GM10847 (cell line): ENCODE results near the gene YIF1B.

Experiments used
- POLR2A ChIP-seq: IDR thresholded peaks from 2 replicates; pipeline ENCODE4 v1.6.1; 2011; ENCODE audit not compliant: insufficient read length; ENCODE audit errors: extremely low read depth

Gene YIF1B

GRCh38 chr19:38340927-38341326, 25.2 kb upstream of the YIF1B start:
- no peak for TF ChIP-seq POLR2A

DNA sequence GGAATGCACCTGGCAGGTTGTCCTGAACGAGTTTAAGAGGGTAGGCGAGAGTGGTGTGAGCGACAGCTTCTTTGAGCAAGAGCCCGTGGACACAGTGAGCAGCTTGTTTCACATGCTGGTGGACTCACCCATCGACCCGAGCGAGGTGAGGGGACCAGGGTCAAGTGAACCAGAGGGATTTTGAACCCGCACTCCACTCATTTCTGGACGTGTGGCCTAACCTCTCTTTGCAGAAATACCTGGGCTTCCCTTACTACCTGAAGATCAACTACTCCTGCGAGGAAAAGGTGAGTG, 21.6 kb upstream of the YIF1B start:
- TF ChIP-seq POLR2A, result no peak

GRCh38 chr19:38336638-38337359, 21.1 kb upstream of the YIF1B start:
- TF ChIP-seq POLR2A, result peak; percentile 11

- TF ChIP-seq POLR2A, result peak; percentile 30
Observed at GRCh38 chr19:38335949-38336637, 20.3 kb upstream of the YIF1B start.

- TF ChIP-seq POLR2A, result no peak
Observed at GRCh38 chr19:38333245-38333644, 17.5 kb upstream of the YIF1B start.

DNA sequence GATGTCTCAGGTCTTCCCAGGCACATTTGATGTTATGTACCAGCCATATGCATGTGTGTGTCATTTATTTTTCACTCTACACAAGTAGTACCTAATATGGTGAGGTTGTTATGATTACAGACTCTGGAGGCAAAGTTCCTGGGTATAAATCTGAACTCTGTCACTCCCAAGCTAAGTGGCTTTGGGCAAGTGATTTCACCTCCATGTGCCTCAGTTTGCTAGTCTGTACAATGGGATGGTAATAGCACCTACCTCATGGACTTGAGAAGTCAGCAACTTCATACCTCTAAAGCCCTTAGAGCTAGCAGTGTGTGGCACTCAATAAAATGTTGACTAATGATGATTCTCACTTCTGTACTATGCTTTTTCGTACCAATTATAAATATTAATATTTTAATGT, 16.0 kb upstream of the YIF1B start:
- no peak for TF ChIP-seq POLR2A

- no peak for TF ChIP-seq POLR2A
Observed at GRCh38 chr19:38329651-38330050, 13.9 kb upstream of the YIF1B start.

DNA sequence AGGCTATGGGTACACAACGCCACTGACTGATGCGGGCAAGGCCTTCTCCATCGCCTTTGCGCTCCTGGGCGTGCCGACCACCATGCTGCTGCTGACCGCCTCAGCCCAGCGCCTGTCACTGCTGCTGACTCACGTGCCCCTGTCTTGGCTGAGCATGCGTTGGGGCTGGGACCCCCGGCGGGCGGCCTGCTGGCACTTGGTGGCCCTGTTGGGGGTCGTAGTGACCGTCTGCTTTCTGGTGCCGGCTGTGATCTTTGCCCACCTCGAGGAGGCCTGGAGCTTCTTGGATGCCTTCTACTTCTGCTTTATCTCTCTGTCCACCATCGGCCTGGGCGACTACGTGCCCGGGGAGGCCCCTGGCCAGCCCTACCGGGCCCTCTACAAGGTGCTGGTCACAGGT, 10.8 kb upstream of the YIF1B start:
- no peak for TF ChIP-seq POLR2A

DNA sequence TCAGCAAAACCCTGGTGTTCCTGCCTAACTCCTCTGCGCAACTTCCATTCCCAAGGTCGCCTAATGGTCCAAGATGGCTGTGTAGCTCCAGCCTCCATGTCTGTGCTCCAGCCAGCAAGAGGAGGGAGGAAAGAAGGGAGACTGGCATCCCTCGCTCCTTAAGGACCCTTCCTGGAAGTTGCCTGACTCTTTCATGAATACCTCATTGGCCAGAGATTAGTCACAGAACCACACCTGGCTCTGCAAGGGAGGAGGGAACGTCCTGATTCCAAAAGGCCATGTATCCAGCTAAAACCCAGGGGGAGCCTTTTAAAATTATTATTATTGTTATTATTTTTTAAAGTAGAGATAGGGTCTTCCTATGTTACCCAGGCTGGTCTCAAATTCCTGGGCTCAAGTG, 8.7 kb upstream of the YIF1B start:
- TF ChIP-seq POLR2A, result no peak

GRCh38 chr19:38323291-38323690, 7.5 kb upstream of the YIF1B start:
- no peak for TF ChIP-seq POLR2A

DNA sequence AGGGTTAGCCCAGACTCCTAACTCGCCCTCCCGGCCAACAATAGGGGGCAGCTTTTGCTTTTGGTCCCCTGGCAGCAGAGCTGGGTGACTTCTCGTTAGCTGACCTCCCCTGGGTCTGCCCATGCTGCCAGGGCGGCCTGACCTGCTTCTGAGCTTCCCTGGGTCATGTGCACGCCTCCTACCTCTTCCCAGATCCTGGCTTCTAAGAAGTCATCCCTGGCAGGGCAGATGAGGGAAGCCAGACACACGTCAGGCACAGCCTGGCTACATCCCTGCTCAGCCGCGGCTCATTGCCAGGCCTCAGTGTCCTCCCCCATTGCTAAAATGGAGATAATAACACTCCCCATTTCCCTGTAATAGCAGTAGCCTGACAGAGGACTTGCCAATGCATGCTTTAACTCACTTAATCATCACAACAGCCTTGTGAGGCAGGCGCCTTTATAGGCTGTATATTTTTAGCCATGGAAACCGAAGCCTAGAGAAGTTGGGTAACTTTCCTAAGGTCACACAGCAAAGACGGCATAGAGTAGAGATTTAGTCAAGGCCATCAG, 6.0 kb upstream of the YIF1B start:
- TF ChIP-seq POLR2A, result no peak

- TF ChIP-seq POLR2A, result no peak
Observed at GRCh38 chr19:38320969-38321339, 5.2 kb upstream of the YIF1B start.

DNA sequence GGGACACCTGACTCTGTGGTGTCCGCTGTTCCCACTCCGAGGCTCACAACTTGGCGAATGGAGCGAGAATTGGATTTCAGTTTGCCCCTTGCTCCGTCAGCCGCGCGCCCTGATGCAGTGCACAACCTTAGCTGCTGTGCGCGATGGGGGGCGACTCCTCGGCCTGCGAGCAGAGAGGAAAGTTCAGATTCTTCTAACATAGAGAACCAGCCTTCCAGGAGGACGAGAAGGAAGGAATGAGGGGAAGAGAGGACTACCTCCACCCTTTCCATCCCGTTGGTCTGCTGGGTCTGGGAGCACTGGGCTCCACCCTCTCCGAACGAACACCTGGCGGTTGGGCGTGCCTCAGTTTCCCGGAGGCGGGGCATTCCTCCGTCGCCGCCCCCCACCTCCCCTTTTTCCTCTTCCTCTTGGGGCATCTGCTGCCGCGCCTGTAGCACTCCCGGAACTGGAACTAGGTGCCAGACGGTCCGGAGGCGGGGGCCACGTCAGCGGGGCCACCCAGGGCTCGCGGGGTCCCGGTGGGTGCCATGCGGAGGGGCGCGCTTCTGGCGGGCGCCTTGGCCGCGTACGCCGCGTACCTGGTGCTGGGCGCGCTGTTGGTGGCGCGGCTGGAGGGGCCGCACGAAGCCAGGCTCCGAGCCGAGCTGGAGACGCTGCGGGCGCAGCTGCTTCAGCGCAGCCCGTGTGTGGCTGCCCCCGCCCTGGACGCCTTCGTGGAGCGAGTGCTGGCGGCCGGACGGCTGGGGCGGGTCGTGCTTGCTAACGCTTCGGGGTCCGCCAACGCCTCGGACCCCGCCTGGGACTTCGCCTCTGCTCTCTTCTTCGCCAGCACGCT, 3.9 kb upstream of the YIF1B start, which contains the start of gene KCNK6:
Gene KCNK6, plus strand, starts transcription at position 425 of the 838 bp plus-strand sequence. Its CDS starts 106 bp downstream, at position 531.
- TF ChIP-seq POLR2A, result peak; percentile 26

DNA sequence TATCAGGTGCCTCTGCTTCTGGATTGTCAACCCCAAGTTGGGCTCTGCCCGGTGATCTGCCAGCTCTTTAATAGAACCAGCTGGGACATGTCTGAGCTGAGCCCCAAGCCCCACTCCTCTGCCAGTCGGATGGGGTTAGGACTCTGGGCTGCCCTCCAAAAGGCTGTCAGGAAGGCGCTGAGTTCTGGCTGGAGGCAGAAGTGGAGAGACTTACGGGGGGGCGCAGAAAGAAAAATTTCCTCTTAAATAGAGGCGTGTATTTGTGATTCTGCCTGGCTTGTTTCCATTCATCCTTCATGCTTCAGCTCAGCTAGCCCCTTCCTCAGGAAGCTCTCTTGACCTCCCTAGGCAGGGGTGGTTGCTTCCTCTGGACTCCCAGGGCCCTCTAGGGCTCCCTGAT, 2.9 kb upstream of the YIF1B start:
- no peak for TF ChIP-seq POLR2A

DNA sequence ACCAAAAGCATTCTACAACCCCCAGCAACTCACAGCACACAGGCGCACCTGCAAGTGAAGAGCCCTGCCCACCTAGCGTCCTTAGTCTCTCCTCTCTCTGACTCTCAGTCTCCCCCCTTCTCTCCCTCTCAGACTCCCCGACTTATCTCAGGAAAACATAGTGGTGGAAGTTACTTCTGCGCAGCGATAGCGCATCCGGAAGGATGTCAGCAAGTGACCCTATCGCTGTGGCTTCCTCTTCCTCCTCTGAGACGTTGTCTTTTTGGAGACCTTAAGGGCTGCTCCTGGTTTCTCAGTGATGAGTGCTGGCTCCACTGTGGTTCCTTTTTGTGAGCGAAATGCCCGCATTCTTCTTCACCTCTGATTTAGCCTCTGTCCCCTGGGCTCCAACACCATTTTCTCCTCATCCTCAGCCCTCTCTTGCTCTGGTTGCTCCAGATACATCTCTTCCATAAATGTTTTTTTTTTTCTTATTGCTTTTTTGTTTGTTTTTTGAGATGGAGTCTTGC, 1.4 kb upstream of the YIF1B start:
- TF ChIP-seq POLR2A, result no peak
